Mononuclear cell (primary cell): ENCODE results near the gene CYP1A2. TPM values are rescaled to one million over a fixed set of nuclear protein-coding genes. Genes with fewer than 3 reads are reported as not detected.

Experiments
- H3K27me3 ChIP-seq: 2 replicates; pipeline ENCODE4 v1.6.0; 2011; ENCODE audit warnings: low read length, control low read depth; ENCODE audit not compliant: insufficient read depth
- H3K4me1 ChIP-seq: 2 replicates; pipeline ENCODE4 v1.5.1; 2011; ENCODE audit warnings: mild to moderate bottlenecking, low read length, control low read depth; ENCODE audit not compliant: insufficient read depth
- H3K4me3 ChIP-seq: 2 replicates; pipeline ENCODE4 v1.5.1; 2011; ENCODE audit warnings: mild to moderate bottlenecking, low read length, moderate library complexity
- H3K9me3 ChIP-seq: 2 replicates; pipeline ENCODE4 v1.5.1; 2011; ENCODE audit warnings: low read depth, mild to moderate bottlenecking, control low read depth, low read length
- total RNA-seq: library from RNA; depleted of rRNA; stranded (reverse); fragments of >200 nt; gene quantifications from one replicate; pipeline ENCODE4 v1.2.3, GENCODE V29; 2012

The CYP1A2 gene
- total RNA-seq, 1 donor = not detected

GRCh38 chr15:74763416-74763815, 14.8 kb downstream of the CYP1A2 start:
- Histone ChIP-seq H3K27me3 (no peaks in the 10 kb centered on the region), H3K4me1 (no peaks in the 10 kb centered on the region), H3K4me3 (no peak overlapping the region), H3K9me3 (no peaks in the 10 kb centered on the region)

- H3K27me3 ChIP-seq = no peaks in the 10 kb centered on the region
- H3K4me1 ChIP-seq = peaks cover 21% of the 10 kb centered on the region
- H3K9me3 ChIP-seq = no peaks in the 10 kb centered on the region
- no peak overlapping the region for H3K4me3 ChIP-seq
Observed at GRCh38 chr15:74767167-74768098, 18.8 kb downstream of the CYP1A2 start.

DNA sequence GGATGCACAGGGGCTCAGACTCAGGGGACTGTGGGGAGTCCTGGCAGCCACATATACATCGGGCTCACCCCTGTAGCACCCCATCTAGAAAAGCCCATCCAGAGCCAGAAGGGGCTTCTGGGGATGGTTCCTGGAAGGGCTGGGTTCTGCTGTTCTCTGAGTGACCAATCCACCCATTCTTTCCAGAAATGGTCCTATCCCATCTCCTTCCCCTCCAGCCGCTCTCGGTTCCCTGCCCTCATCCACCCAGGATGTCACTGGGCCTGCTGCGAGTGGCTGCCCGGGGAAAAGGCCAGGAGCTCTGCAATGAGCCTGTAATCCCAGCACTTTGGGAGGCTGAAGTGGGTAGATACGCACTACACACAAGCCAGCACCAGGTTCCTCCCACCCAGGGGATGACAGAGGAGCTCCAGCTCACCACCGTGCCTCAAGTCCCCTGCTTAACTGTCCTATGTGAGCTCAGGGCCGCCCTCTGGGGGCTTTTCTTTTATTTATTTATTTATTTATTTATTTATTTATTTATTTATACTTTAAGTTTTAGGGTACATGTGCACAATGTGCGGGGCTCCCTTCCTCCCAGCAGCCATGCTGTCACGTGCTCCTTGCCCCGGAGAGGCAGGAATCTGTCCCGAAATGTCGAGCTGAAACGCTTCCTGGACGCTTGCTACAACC, 19.6 kb downstream of the CYP1A2 start:
- Histone ChIP-seq H3K9me3 (no peaks in the 10 kb centered on the region), H3K27me3 (no peaks in the 10 kb centered on the region), H3K4me1 (peaks cover 28% of the 10 kb centered on the region), H3K4me3 (no peak overlapping the region)

- Histone ChIP-seq H3K9me3 (no peaks in the 10 kb centered on the region), H3K27me3 (no peaks in the 10 kb centered on the region), H3K4me3 (no peak overlapping the region), H3K4me1 (peaks cover 34% of the 10 kb centered on the region)
Observed at GRCh38 chr15:74768771-74769342, 20.2 kb downstream of the CYP1A2 start.

- no peak overlapping the region for H3K4me3 ChIP-seq
- no peaks in the 10 kb centered on the region for H3K27me3 ChIP-seq
- peaks cover 41% of the 10 kb centered on the region for H3K4me1 ChIP-seq
- H3K9me3 ChIP-seq = no peaks in the 10 kb centered on the region
Observed at GRCh38 chr15:74769463-74770025, 20.9 kb downstream of the CYP1A2 start.

GRCh38 chr15:74770211-74770903, 21.7 kb downstream of the CYP1A2 start:
- Histone ChIP-seq H3K4me3 (no peak overlapping the region), H3K4me1 (peaks cover 49% of the 10 kb centered on the region), H3K27me3 (no peaks in the 10 kb centered on the region), H3K9me3 (no peaks in the 10 kb centered on the region)

- no peaks in the 10 kb centered on the region for H3K27me3 ChIP-seq
- no peaks in the 10 kb centered on the region for H3K9me3 ChIP-seq
- peaks cover 79% of the 10 kb centered on the region for H3K4me1 ChIP-seq
- no peak overlapping the region for H3K4me3 ChIP-seq
Observed at GRCh38 chr15:74773329-74773728, 24.7 kb downstream of the CYP1A2 start.

DNA sequence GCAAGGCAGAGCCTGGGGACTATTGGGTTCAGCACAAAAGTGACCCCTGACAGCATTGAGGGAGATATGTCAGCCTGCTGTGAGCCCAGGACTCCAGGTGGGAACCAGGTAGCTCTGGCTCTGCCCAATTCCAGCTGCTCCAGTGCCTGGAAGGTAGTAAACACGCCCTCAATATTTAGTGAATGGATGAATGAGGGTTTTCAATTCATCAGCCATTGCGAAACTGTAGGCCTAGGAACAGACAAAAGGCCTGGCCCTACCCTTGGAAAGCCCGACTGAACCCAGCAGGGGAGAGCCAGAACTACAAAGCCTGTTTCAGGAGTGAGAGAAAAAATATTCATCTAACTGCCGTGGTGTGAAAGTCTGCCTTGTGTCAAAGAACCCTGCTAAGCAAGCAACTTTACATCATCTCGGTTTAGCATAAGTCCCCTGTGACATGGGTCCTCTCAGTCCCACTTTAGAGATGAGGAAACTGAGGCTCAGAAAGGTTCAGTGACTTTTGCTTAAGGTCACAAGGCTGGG, 25.1 kb downstream of the CYP1A2 start:
- Histone ChIP-seq H3K9me3 (no peaks in the 10 kb centered on the region), H3K27me3 (no peaks in the 10 kb centered on the region), H3K4me1 (peaks cover 81% of the 10 kb centered on the region), H3K4me3 (no peak overlapping the region)

GRCh38 chr15:74775132-74775562, 26.5 kb downstream of the CYP1A2 start:
- Histone ChIP-seq H3K9me3 (no peaks in the 10 kb centered on the region), H3K27me3 (no peaks in the 10 kb centered on the region), H3K4me3 (no peak overlapping the region), H3K4me1 (peaks cover 93% of the 10 kb centered on the region)

- no peak overlapping the region for H3K4me3 ChIP-seq
- H3K9me3 ChIP-seq = no peaks in the 10 kb centered on the region
- no peaks in the 10 kb centered on the region for H3K27me3 ChIP-seq
- peaks cover 97% of the 10 kb centered on the region for H3K4me1 ChIP-seq
Observed at GRCh38 chr15:74775894-74776293, 27.2 kb downstream of the CYP1A2 start.

- H3K27me3 ChIP-seq = no peaks in the 10 kb centered on the region
- peaks cover 94% of the 10 kb centered on the region for H3K4me1 ChIP-seq
- no peaks in the 10 kb centered on the region for H3K9me3 ChIP-seq
- no peak overlapping the region for H3K4me3 ChIP-seq
Observed at GRCh38 chr15:74776821-74777768, 28.4 kb downstream of the CYP1A2 start.

- no peak overlapping the region for H3K4me3 ChIP-seq
- no peaks in the 10 kb centered on the region for H3K9me3 ChIP-seq
- H3K4me1 ChIP-seq = peaks cover 89% of the 10 kb centered on the region
- H3K27me3 ChIP-seq = no peaks in the 10 kb centered on the region
Observed at GRCh38 chr15:74777769-74778598, 29.3 kb downstream of the CYP1A2 start.

GRCh38 chr15:74778599-74778970, 29.9 kb downstream of the CYP1A2 start:
- Histone ChIP-seq H3K4me3 (no peak overlapping the region), H3K4me1 (peaks cover 89% of the 10 kb centered on the region), H3K27me3 (no peaks in the 10 kb centered on the region), H3K9me3 (no peaks in the 10 kb centered on the region)
